ENCODE data around the gene PLXNA1. TPM values are rescaled to one million over a fixed set of nuclear protein-coding genes. Genes with fewer than 3 reads are reported as not detected.

PLXNA1 gene
- total RNA-seq, 1 experiment from 2014 or later: 44.4 TPM

Other genes starting within 250 kb of the PLXNA1 start
- gene PRR23E, start 210.0 kb downstream of the PLXNA1 start, total RNA-seq (2014; rRNA removed; shearing (Covaris generic)): not detected in 2 replicates

Measured in SJSA1 (cell line).